Measurements from ENCODE around the gene DIP2C. TPM values are rescaled to one million over a fixed set of nuclear protein-coding genes. Genes with fewer than 3 reads are reported as not detected.

DIP2C gene
- total RNA-seq, 1 donor from 2014 or later, result 1.6 TPM

DNA sequence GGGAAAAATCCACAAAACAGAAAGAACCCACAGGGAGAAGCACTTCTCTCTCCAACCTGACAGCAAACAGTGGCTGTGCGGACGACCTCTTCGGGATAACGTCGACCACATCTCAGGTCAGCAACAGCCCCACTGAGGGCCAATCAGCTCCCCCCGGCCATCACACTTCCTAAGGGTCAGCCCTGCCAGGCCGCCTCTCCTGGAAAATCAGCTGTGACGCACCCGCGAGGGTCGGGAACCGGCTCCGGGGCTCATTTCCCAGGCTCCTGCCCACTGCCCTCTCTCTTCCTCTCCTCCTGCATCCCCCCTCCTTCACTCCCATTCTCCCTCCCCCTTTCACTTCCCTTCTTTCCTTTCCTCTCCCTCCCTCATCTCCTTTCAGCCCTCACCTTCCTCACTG is 118.3 kb downstream of the DIP2C start:
- DNase-seq (ENCODE audit: low spot score), result no peak
- H3K36me3 Mint-ChIP-seq (ENCODE audit: low read depth), result no peaks in the 10 kb centered on the region
- intact Hi-C loops (cut with micrococcal nuclease), result no loop called here
- peaks cover 4% of the 10 kb centered on the region for H3K9me3 Mint-ChIP-seq
- no peaks in the 10 kb centered on the region for H3K27me3 Mint-ChIP-seq (ENCODE audit: low read depth)
- H3K27ac Mint-ChIP-seq, result no peak overlapping the region
- no peaks in the 10 kb centered on the region for H3K4me1 Mint-ChIP-seq (ENCODE audit: low read depth)
- no peak overlapping the region for H3K4me3 Mint-ChIP-seq (ENCODE audit: low read depth)

DNA sequence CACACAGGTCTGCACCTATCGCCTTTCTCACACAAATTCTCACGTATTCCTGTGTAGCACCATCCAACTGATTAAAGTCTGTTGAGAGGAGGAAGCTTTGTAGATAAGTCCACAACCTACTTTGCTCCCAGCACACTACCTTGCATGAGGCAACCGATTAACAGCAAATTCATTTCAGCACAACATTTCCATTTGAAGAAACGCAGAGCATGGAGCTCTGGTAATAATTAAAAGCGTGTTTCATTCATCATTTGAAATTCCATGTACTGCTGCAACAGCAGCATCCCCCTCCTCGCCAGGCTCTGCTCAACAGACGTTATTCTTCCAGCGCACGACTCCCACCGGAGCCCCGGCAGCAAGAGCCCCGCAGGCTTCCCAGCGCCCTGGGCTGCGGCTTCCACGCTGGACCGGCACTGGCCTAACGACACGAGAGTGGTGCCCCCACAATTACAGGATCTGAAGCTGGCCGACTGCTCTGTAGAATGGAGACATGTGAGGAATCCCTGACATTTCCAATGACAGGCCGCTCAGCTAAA is 118.8 kb downstream of the DIP2C start:
- H3K4me1 Mint-ChIP-seq (ENCODE audit: low read depth), result no peaks in the 10 kb centered on the region
- no peaks in the 10 kb centered on the region for H3K27me3 Mint-ChIP-seq (ENCODE audit: low read depth)
- H3K36me3 Mint-ChIP-seq (ENCODE audit: low read depth), result no peaks in the 10 kb centered on the region

DNA sequence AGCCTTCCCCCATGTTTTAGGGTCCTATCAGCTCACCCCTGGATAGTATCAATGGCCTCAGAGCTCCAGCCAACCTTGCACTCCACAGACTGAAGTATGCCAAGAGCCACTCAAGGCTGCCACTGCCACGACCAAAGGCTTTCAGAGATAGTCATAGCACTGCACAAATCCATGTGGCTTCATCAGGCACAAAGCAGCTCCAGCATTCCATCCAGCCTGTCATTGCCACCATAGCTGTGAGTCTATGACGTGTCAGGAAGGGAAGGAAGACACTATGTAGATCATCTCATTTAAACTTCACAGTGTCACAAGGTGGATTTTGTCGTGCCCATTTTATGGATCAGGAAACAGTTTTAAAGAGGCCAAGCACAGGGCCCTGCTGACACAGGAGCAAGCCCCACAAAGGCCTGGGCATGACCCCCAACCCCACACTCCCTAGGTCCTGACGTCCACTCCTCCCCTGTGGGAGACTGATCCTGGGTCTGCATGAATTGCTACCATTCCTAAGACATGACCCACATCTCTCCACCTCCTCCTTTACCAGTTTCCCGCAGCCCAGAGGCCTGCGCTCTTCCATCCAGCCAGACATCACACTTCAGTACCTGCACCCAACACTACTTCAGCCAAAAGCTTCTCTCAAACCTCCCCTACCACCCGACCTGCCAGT is 119.4 kb downstream of the DIP2C start:
- no peaks in the 10 kb centered on the region for H3K36me3 Mint-ChIP-seq (ENCODE audit: low read depth)
- no peak for DNase-seq (ENCODE audit: low spot score)
- H3K9me3 Mint-ChIP-seq, result peaks cover 4% of the 10 kb centered on the region
- H3K4me1 Mint-ChIP-seq (ENCODE audit: low read depth), result no peaks in the 10 kb centered on the region
- H3K27me3 Mint-ChIP-seq (ENCODE audit: low read depth), result no peaks in the 10 kb centered on the region
- intact Hi-C loops (cut with micrococcal nuclease), result no loop called here
- H3K4me3 Mint-ChIP-seq (ENCODE audit: low read depth), result no peak overlapping the region
- no peak overlapping the region for H3K27ac Mint-ChIP-seq

More for the DNA sequence above, 118.8 kb downstream of the DIP2C start:
- H3K27ac Mint-ChIP-seq, result no peak overlapping the region
- intact Hi-C loops (cut with micrococcal nuclease), result no loop called here
- no peak overlapping the region for H3K4me3 Mint-ChIP-seq (ENCODE audit: low read depth)
- H3K9me3 Mint-ChIP-seq, result peaks cover 4% of the 10 kb centered on the region
- DNase-seq (ENCODE audit: low spot score), result no peak

DNA sequence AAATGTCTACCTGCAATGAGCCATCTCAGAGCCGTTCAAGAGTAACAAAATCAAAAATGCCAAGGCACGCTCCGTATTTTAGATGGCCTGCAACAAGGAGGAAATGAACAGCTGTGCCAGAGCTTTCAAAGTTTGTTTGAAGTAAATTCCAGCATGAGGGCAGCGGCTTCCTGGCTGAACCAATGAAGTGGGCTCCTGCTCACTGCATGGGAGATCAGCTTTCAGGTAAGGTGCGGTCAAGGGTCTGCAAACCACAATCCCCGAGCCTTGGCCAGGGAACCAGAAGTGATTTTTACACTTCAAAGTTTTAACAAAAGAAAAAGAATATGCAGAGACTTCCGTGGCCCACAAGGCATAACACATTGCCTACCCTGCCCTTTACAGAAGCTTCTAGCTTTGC is 120.6 kb downstream of the DIP2C start:
- Mint-ChIP-seq H3K27ac (no peak overlapping the region), H3K36me3 (ENCODE audit: low read depth) (no peaks in the 10 kb centered on the region), H3K4me3 (ENCODE audit: low read depth) (no peak overlapping the region), H3K27me3 (ENCODE audit: low read depth) (no peaks in the 10 kb centered on the region), H3K9me3 (peaks cover 4% of the 10 kb centered on the region), H3K4me1 (ENCODE audit: low read depth) (no peaks in the 10 kb centered on the region)
- intact Hi-C loops (cut with micrococcal nuclease), result no loop called here
- DNase-seq (ENCODE audit: low spot score), result no peak

DNA sequence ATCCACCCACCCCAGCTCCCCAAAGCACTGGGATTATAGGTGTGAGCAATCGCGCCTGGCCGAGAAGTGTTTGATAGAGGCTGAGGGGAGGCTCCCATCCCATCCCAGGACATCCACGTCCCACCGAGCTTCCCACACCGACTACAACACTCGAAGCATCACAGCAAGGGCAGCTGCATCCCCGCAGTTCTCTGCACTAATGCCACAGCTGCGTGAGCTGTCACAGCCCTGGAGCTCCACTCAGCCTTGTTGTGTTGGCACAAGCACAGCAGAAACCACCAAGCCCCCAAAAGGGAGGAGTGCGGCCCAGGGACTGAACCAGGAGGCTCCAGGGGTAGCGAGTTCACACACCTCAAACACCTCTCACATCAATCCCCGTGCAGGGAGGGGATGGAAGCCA is 121.6 kb downstream of the DIP2C start:
- Mint-ChIP-seq H3K4me3 (ENCODE audit: low read depth) (no peak overlapping the region), H3K4me1 (ENCODE audit: low read depth) (no peaks in the 10 kb centered on the region), H3K9me3 (peaks cover 4% of the 10 kb centered on the region), H3K27me3 (ENCODE audit: low read depth) (no peaks in the 10 kb centered on the region), H3K36me3 (ENCODE audit: low read depth) (no peaks in the 10 kb centered on the region), H3K27ac (no peak overlapping the region)
- intact Hi-C loops (cut with micrococcal nuclease), result no loop called here
- DNase-seq (ENCODE audit: low spot score), result no peak

DNA sequence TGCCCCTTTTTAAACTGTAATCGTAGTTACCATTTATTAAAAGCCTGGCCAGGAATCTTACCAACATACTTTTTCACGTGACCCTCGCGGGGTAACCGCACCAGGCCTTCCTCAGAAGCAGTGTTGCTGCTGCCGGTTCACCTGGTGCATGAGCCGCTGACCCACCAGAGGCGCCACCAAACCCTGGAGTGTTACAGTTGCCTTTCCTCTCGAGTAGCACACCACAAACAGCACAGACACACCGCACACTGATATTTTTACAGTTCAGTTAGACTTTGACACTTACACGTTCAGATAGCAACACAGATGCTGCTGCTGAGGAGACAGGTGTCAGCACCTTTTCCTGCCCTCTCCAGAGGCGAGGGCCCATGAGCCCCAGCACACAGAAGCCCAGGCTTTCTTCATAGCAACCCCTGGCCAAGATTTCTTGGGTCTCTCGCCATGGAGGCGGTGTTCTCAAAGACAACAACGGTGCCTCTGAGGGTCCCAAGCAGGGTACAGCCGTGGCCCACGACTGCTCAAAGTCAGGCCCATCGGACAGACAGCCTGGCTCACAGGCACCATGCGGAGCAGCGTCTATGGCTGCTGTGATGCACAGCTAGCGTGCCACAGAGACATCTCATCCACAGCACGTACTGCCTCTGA is 123.1 kb downstream of the DIP2C start:
- intact Hi-C loops (cut with micrococcal nuclease), result no loop called here
- H3K4me1 Mint-ChIP-seq (ENCODE audit: low read depth), result no peaks in the 10 kb centered on the region
- DNase-seq (ENCODE audit: low spot score), result no peak
- H3K27ac Mint-ChIP-seq, result no peak overlapping the region
- no peaks in the 10 kb centered on the region for H3K27me3 Mint-ChIP-seq (ENCODE audit: low read depth)
- H3K4me3 Mint-ChIP-seq (ENCODE audit: low read depth), result no peak overlapping the region
- no peaks in the 10 kb centered on the region for H3K36me3 Mint-ChIP-seq (ENCODE audit: low read depth)
- H3K9me3 Mint-ChIP-seq, result peaks cover 4% of the 10 kb centered on the region

DNA sequence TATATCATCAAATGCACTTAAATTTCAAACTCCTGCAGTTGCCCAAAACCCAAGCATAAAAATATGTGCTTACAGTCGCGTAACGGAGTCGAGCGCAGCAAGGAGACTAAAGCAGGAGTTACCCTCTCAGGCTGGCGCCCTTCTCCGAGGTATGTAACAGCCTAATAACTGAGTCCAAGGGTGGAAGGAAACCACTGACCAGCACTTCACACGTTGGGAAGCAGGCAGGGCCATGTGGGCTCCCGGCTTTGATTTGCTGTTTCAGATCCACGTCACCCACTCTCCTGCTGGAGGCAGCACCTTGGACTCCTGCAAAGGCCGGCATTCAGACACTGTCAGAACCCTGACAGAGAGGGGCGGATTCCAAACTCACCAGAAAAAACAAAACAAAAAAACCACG is 123.8 kb downstream of the DIP2C start:
- H3K36me3 Mint-ChIP-seq (ENCODE audit: low read depth), result no peaks in the 10 kb centered on the region
- H3K27me3 Mint-ChIP-seq (ENCODE audit: low read depth), result no peaks in the 10 kb centered on the region
- H3K9me3 Mint-ChIP-seq, result peaks cover 4% of the 10 kb centered on the region
- H3K4me3 Mint-ChIP-seq (ENCODE audit: low read depth), result no peak overlapping the region
- intact Hi-C loops (cut with micrococcal nuclease), result no loop called here
- H3K27ac Mint-ChIP-seq, result no peak overlapping the region
- H3K4me1 Mint-ChIP-seq (ENCODE audit: low read depth), result no peaks in the 10 kb centered on the region
- no peak for DNase-seq (ENCODE audit: low spot score)

DNA sequence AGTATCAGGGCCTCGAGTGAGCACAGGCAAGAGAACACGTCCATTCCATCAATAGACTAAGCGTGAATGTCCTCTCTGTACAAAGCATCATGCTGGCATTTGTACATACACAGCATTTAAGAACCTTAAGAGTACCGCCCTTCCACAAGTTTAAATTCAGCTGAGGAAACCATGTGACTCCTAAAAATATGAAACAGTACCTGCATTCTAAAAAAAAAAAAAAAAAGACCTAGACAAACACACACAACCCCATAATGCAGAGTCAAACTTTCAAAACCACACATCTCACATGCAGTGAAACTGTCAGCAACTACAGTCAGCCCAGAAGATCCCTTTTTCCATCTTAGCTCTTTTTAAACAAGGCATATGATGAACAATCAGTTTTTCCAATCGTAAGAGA is 124.3 kb downstream of the DIP2C start:
- no peaks in the 10 kb centered on the region for H3K9me3 Mint-ChIP-seq
- H3K36me3 Mint-ChIP-seq (ENCODE audit: low read depth), result no peaks in the 10 kb centered on the region
- no peaks in the 10 kb centered on the region for H3K27me3 Mint-ChIP-seq (ENCODE audit: low read depth)
- H3K27ac Mint-ChIP-seq, result no peak overlapping the region
- intact Hi-C loops (cut with micrococcal nuclease), result no loop called here
- H3K4me3 Mint-ChIP-seq (ENCODE audit: low read depth), result no peak overlapping the region
- DNase-seq (ENCODE audit: low spot score), result no peak
- H3K4me1 Mint-ChIP-seq (ENCODE audit: low read depth), result no peaks in the 10 kb centered on the region

DNA sequence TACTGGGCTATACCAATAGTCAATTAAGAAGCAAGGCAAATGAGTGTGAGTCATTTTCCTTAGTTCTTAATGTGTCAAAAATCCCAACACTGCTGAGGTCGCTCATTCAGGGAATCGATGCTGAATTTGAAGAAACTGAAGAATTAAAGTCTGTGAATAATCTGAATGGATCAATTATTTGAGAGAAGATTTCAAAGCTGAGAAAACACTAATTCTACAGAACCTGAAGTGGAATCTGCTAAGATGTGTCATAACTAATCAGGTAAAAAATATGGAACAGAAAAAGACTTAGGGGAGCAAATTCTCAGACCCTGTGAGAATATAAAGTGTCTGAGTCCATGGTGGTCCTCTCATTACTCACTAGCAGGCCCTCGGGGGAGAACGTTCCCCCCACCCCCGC is 125.6 kb downstream of the DIP2C start:
- H3K36me3 Mint-ChIP-seq (ENCODE audit: low read depth), result no peaks in the 10 kb centered on the region
- H3K27ac Mint-ChIP-seq, result no peak overlapping the region
- H3K4me1 Mint-ChIP-seq (ENCODE audit: low read depth), result no peaks in the 10 kb centered on the region
- DNase-seq (ENCODE audit: low spot score), result no peak
- no peaks in the 10 kb centered on the region for H3K27me3 Mint-ChIP-seq (ENCODE audit: low read depth)
- no peak overlapping the region for H3K4me3 Mint-ChIP-seq (ENCODE audit: low read depth)
- no peaks in the 10 kb centered on the region for H3K9me3 Mint-ChIP-seq
- intact Hi-C loops (cut with micrococcal nuclease), result no loop called here

DNA sequence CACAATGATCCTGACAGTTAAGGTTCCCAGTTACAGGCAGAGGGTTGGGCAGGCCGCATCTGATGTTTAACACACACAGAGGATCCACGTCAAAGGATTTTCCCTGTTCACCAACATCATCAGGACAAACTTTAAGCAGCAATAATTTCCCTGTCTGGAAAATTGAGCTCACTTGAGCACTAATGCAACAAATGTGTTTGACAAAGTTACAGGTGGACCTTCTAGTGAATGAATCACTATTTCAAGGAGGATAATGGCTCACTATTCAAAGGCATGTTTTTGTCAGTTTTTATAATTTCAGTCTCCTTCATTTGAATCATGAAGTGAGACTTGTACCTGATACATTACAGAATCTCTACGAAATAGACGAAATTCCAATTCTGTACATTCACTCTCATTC is 127.3 kb downstream of the DIP2C start:
- no peak for DNase-seq (ENCODE audit: low spot score)
- no peaks in the 10 kb centered on the region for H3K4me1 Mint-ChIP-seq (ENCODE audit: low read depth)
- H3K36me3 Mint-ChIP-seq (ENCODE audit: low read depth), result no peaks in the 10 kb centered on the region
- no peak overlapping the region for H3K4me3 Mint-ChIP-seq (ENCODE audit: low read depth)
- no peaks in the 10 kb centered on the region for H3K27me3 Mint-ChIP-seq (ENCODE audit: low read depth)
- H3K9me3 Mint-ChIP-seq, result no peaks in the 10 kb centered on the region
- intact Hi-C loops (cut with micrococcal nuclease), result no loop called here
- H3K27ac Mint-ChIP-seq, result no peak overlapping the region

DNA sequence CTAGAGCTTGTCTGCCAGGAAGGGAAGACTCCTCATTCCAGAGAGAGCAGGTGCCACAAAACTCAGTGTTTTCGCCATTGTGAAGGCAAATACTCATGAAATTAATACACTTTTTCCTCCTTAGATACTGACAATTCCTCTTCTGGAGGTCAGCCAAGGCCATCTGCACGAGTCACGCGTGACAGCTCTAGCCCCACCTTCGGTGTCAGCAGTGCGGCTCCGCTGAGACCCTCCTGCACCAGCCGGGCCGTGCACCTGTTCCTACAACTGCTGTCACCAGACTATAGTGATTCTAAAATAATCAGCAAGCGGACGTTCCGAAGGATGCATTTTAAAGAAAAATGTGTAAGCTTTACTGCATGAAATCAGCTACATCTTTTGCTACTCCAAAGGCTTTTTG is 127.7 kb downstream of the DIP2C start:
- Mint-ChIP-seq H3K4me3 (ENCODE audit: low read depth) (no peak overlapping the region), H3K4me1 (ENCODE audit: low read depth) (no peaks in the 10 kb centered on the region), H3K9me3 (no peaks in the 10 kb centered on the region), H3K36me3 (ENCODE audit: low read depth) (no peaks in the 10 kb centered on the region), H3K27me3 (ENCODE audit: low read depth) (no peaks in the 10 kb centered on the region), H3K27ac (no peak overlapping the region)
- intact Hi-C loops (cut with micrococcal nuclease), result no loop called here
- DNase-seq (ENCODE audit: low spot score), result no peak

DNA sequence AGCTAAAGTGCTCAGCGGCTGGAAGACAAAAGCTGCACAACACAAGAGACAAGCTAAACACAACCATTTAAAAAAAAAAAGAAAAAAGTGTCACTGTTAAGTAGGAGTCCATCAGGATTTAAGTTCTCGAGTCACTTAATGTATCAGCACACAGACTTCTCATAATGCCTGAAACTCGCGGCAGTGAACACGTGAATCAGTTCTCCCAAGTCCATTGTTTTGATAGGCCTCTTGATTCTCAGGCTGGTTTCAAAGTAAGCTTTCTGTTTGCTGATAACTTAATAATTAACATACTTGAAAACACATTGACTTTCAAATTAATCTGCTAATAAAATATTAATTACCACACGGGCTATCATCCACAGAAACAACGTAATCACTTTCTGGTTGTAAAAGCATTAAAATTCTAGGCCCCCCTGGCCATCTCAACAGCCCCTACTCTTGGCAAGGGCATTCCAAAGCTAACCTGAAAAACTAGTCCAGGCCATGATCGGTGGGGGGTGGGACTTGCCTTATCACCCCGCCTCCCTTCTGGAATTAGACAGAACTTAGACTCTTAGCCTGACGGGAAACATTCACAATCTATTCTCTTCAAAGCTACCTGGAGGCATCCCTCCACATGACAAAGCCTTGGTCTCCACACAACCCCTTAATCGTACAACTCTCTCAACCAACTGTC is 129.0 kb downstream of the DIP2C start:
- Mint-ChIP-seq H3K27me3 (ENCODE audit: low read depth) (no peaks in the 10 kb centered on the region), H3K4me1 (ENCODE audit: low read depth) (no peaks in the 10 kb centered on the region), H3K27ac (no peak overlapping the region), H3K9me3 (no peaks in the 10 kb centered on the region), H3K36me3 (ENCODE audit: low read depth) (no peaks in the 10 kb centered on the region), H3K4me3 (ENCODE audit: low read depth) (no peak overlapping the region)
- intact Hi-C loops (cut with micrococcal nuclease), result no loop called here
- DNase-seq (ENCODE audit: low spot score), result no peak

DNA sequence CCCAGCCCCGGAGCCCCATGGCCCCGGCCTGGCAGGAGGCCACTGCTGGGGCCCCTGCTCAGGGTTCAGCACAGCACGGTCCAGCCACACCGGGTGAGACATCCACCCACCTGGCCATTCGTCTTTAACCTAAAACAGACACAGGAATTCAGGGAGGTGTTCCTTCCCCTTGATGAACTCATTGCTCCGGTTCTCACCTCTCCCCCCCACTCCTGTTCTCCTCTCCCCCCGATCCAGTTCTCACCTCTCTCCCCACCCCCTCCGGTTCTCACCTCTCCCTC is 129.8 kb downstream of the DIP2C start:
- no peak overlapping the region for H3K4me3 Mint-ChIP-seq (ENCODE audit: low read depth)
- H3K4me1 Mint-ChIP-seq (ENCODE audit: low read depth), result no peaks in the 10 kb centered on the region
- no peak overlapping the region for H3K27ac Mint-ChIP-seq
- intact Hi-C loops (cut with micrococcal nuclease), result no loop called here
- no peak for DNase-seq (ENCODE audit: low spot score)
- H3K27me3 Mint-ChIP-seq (ENCODE audit: low read depth), result no peaks in the 10 kb centered on the region
- H3K9me3 Mint-ChIP-seq, result no peaks in the 10 kb centered on the region
- no peaks in the 10 kb centered on the region for H3K36me3 Mint-ChIP-seq (ENCODE audit: low read depth)
